Small intestine (tissue), 7 donors: ENCODE results near the gene NSUN2. TPM values are rescaled to one million over a fixed set of nuclear protein-coding genes. Genes with fewer than 3 reads are reported as not detected.

Experiments used
- DNase-seq, 2 donors: peaks; one replicate each; pipeline versions ENCODE4 v3.0.0 to v3.0.0-alpha.2; 2013
- FAIRE-seq: peaks from 2 replicates; lab custom pipeline; 2012; peaks lifted over from hg19 to GRCh38; lab: Jason Lieb, UNC
- H3K27ac ChIP-seq, 3 donors: one replicate each; pipeline ENCODE4 v1.5.1; 2013; ENCODE audit warnings: low read length in 2 of 3, mild to moderate bottlenecking in 2 of 3, control low read depth in 1 of 3, inconsistent platforms in 1 of 3, low read depth in 1 of 3, moderate library complexity in 1 of 3
- H3K27me3 ChIP-seq, 3 donors: one replicate each; pipeline ENCODE4 v1.6.1; 2013; ENCODE audit warnings: low read length in 3 of 3, inconsistent platforms in 1 of 3; ENCODE audit not compliant: control insufficient read depth in 3 of 3, insufficient read depth in 3 of 3
- H3K36me3 ChIP-seq, 3 donors: one replicate each; pipeline ENCODE4 v1.6.1; 2013; ENCODE audit warnings: low read length in 3 of 3, inconsistent platforms in 1 of 3, low read depth in 1 of 3, mild to moderate bottlenecking in 1 of 3, moderate library complexity in 1 of 3; ENCODE audit not compliant: control insufficient read depth in 3 of 3, insufficient read depth in 2 of 3
- H3K4me1 ChIP-seq, 3 donors: one replicate each; pipeline ENCODE4 v1.6.1; 2013; ENCODE audit warnings: low read length in 2 of 3, inconsistent platforms in 1 of 3, low read depth in 1 of 3, mild to moderate bottlenecking in 1 of 3, moderate library complexity in 1 of 3; ENCODE audit not compliant: control insufficient read depth in 3 of 3, insufficient read depth in 2 of 3
- H3K4me3 ChIP-seq, 3 donors: one replicate each; pipeline ENCODE4 v1.5.1; 2013; ENCODE audit warnings: low read length in 3 of 3, control low read depth in 1 of 3, inconsistent platforms in 1 of 3, low read depth in 1 of 3, mild to moderate bottlenecking in 1 of 3, moderate library complexity in 1 of 3
- H3K9me3 ChIP-seq, 2 donors: one replicate each; pipeline ENCODE4 v1.6.1; 2013; ENCODE audit warnings: low read depth in 1 of 2, low read length in 1 of 2; ENCODE audit not compliant: control insufficient read depth in 2 of 2, insufficient read depth in 1 of 2
- WGBS, 3 donors: extraction: QIAGEN DNeasy Blood & Tissue Kit; methylation state at CpG; one replicate each; pipeline ENCODE4 v1.1.7; 2013; 5-methylcytosine and 5-hydroxymethylcytosine counted together
- polyA plus RNA-seq, 4 donors: library from polyadenylated mRNA; stranded (reverse) in 3 of 4; unstranded in 1 of 4; fragments of 200-250 nt in 3 of 4; fragments of 120-200 nt in 1 of 4; gene quantifications; one replicate each; pipeline versions ENCODE4 v1.2.1 to v1.2.3, GENCODE V29; 2013
- donor health status: healthy with polysubstance abuse.
- donor health status: control.
- donor health status: control.
- donor health status: Bipolar disorder and iron deficiency.
- donor health status: healthy.

The NSUN2 gene
- polyA plus RNA-seq, 4 donors: 36.5 to 74.8 (median 43.8) TPM

DNA sequence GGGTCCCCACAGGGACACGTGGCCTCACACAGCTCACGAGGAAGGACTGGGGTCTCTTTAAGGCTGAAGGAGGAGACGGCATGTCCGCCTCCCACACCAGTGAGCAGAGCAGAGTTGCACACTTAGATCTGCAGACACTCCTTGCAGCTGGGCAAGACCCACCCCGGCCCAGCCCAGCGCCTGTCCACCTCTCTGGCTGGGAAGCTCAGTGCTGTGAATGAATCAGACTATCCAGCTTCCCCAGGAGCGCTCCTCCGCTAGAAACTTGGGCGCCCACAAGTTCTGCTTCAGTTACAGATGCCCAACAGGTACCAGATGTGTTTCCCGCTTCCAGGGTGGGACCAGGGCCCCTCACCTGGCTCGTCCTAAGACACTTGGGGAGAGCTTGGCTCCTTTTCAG lies 78.9 kb downstream of the NSUN2 start:
- Histone ChIP-seq H3K9me3 (no peaks in the 10 kb centered on the region), H3K4me3 (no peak overlapping the region), H3K36me3 (no peaks in the 10 kb centered on the region), H3K27ac (no peak overlapping the region), H3K4me1 (no peaks in the 10 kb centered on the region), H3K27me3 (no peaks in the 10 kb centered on the region)
- 70 to 74% (median 74%) methylated on average over 11 of the region's 11 CpGs for WGBS, 3 donors
- DNase-seq: no peak
- FAIRE-seq: no peak

DNA sequence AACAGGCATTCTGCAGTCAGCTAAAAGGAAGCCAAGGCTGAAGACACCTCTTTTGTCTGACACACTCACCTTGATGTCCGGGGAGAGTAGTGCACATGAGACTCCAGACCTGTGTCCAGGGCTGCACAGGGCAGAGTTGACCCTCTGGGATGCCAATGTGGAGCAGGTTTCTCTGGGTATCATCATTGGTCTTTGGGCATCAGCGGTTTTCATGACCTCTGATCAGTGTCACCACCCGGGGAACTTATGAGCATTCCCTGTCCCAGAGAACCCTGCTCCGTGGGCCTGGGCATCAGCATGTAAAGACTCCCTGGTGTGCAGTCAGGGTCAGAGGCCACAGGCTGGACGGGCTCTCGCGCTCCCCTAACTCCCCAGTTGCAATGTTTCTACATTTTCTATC lies 80.2 kb downstream of the NSUN2 start:
- H3K4me3 ChIP-seq: no peak overlapping the region
- H3K9me3 ChIP-seq: no peaks in the 10 kb centered on the region
- no peaks in the 10 kb centered on the region for H3K4me1 ChIP-seq
- DNase-seq (no peak), FAIRE-seq (no peak)
- no peaks in the 10 kb centered on the region for H3K36me3 ChIP-seq
- H3K27me3 ChIP-seq: no peaks in the 10 kb centered on the region
- no peak overlapping the region for H3K27ac ChIP-seq
- 77 to 85% (median 78%) methylated on average over 7 of the region's 7 CpGs for WGBS, 3 donors

DNA sequence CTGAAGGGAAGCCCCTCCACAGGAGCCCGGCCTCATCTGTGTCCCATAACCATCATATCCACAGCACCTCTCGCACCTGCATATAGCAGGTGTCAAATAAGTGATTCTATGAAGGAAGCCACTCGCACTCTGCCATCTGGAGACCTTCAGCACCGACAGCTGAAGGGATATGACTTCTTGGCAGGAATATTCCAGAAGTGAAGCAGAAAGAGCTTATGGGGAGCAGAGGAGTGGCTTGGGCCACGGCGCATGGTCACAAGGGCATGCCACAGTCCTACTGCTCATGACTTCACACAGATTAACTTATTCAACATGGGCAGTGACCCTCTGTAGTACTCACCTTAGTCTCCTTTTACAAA lies 80.9 kb downstream of the NSUN2 start:
- H3K36me3 ChIP-seq: no peaks in the 10 kb centered on the region
- DNase-seq: no peak
- no peak overlapping the region for H3K4me3 ChIP-seq
- no peaks in the 10 kb centered on the region for H3K4me1 ChIP-seq
- 85 to 89% (median 86%) methylated on average over 6 of the region's 6 CpGs for WGBS, 3 donors
- H3K27me3 ChIP-seq: no peaks in the 10 kb centered on the region
- no peak for FAIRE-seq
- H3K27ac ChIP-seq: no peak overlapping the region
- no peaks in the 10 kb centered on the region for H3K9me3 ChIP-seq

DNA sequence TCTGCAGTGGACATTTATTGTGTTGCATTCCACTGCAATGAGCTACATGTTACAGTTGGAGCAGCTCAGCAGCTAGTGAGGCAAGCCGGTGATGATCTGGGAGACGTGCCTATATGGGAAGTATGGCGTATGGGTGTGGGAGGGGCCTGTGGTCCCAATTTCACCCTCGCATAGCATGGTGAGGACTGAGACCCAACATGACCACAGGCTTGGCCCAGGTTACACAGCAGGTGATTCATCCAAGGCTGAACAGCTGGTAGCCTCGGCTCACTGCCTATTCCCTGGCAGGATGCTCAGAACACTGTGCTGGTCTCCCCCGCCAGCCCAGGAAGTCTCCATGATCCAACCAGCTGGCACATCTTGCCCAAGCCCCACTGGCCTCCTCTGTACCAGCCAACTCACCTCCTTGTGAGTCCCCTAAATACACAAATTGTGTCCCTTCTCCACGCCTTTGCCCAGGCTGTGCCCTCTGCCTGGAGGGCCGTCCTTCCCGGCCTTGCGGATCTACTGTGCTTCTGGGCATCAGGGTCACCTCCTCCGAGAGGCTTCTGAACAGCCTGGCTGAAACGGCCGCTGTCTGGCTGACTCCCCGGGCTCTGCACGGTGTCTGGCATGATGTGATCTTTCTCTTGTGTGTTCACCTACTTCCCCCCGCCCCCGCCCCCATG lies 81.4 kb downstream of the NSUN2 start:
- Histone ChIP-seq H3K4me3 (no peak overlapping the region), H3K4me1 (no peaks in the 10 kb centered on the region), H3K27ac (no peak overlapping the region), H3K27me3 (no peaks in the 10 kb centered on the region), H3K36me3 (no peaks in the 10 kb centered on the region), H3K9me3 (no peaks in the 10 kb centered on the region)
- DNase-seq (no peak), FAIRE-seq (no peak)
- 83 to 89% (median 84%) methylated on average over 17 of the region's 17 CpGs for WGBS, 3 donors

DNA sequence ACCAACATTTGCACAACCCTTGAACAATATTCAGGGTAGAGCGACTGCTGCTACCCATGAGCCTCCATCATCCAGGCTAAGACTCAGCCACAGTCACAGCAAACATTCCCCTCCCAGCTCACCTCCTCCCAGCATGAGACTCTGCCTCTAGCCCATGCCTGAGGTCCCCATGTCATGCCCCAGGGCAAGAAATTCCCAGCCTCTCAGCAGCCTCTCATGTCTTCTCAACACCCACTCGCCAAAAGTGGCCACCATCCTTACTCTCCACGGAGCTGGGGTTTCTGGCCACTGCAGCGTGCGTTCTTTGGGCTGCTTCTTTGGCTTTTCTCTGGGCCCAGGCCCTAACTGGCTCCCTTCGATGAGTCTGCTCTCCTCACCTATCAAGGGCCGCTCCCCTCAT lies 82.2 kb downstream of the NSUN2 start:
- H3K27ac ChIP-seq: no peak overlapping the region
- peaks cover 0 to under 1% (median 0%) of the 10 kb centered on the region in 3 donors for H3K27me3 ChIP-seq
- no peaks in the 10 kb centered on the region for H3K36me3 ChIP-seq
- H3K4me3 ChIP-seq: no peak overlapping the region
- 91 to 93% (median 91%) methylated on average over 7 of the region's 7 CpGs for WGBS, 3 donors
- DNase-seq: no peak
- no peak for FAIRE-seq
- no peaks in the 10 kb centered on the region for H3K9me3 ChIP-seq
- H3K4me1 ChIP-seq: no peaks in the 10 kb centered on the region

Other genes with a start within 250 kb of the NSUN2 start
- under 1 TPM in 3 of 4 donors, not detected in 1; 0.27 to 0.75 (median 0.45) TPM for gene UBE2QL1, start 184.2 kb downstream of the NSUN2 start, polyA plus RNA-seq
- 10 to 100 TPM in 2 of 4 donors, 1 to 10 TPM in 2; 7.5 to 16.6 (median 11.9) TPM for gene SRD5A1, start 396 bp upstream of the NSUN2 start, polyA plus RNA-seq
- 10 to 100 TPM in 3 of 4 donors, 1 to 10 TPM in 1; 8.6 to 19.0 (median 11.2) TPM for gene TENT4A, start 80.4 kb upstream of the NSUN2 start, polyA plus RNA-seq